ENCODE results near the gene GTF3A.

GTF3A gene

GRCh38 chr13:27405546-27406134, 18.8 kb upstream of the GTF3A start:
- no peak for DNase-seq (ENCODE audit: low read depth)

- DNase-seq (ENCODE audit: low read depth) = no peak
Observed at GRCh38 chr13:27406178-27406939, 18.1 kb upstream of the GTF3A start.

GRCh38 chr13:27408074-27408473, 16.3 kb upstream of the GTF3A start:
- no peak for DNase-seq (ENCODE audit: low read depth)

- no peak for DNase-seq (ENCODE audit: low read depth)
Observed at GRCh38 chr13:27409013-27409412, 15.4 kb upstream of the GTF3A start.

GRCh38 chr13:27411341-27411740, 13.1 kb upstream of the GTF3A start:
- no peak for DNase-seq (ENCODE audit: low read depth)

- no peak for DNase-seq (ENCODE audit: low read depth)
Observed at GRCh38 chr13:27415116-27415515, 9.3 kb upstream of the GTF3A start.

GRCh38 chr13:27419328-27419727, 5.1 kb upstream of the GTF3A start:
- DNase-seq (ENCODE audit: low read depth) = no peak

GRCh38 chr13:27421101-27421871, 3.1 kb upstream of the GTF3A start:
- DNase-seq (ENCODE audit: low read depth) = no peak

GRCh38 chr13:27423333-27423732, 1.1 kb upstream of the GTF3A start:
- DNase-seq (ENCODE audit: low read depth) = no peak

GRCh38 chr13:27425158-27425917, 919 bp downstream of the GTF3A start:
- no peak for DNase-seq (ENCODE audit: low read depth)

GRCh38 chr13:27425918-27426630, 1.7 kb downstream of the GTF3A start:
- DNase-seq (ENCODE audit: low read depth) = peak; percentile 51

- no peak for DNase-seq (ENCODE audit: low read depth)
Observed at GRCh38 chr13:27427641-27428040, 3.2 kb downstream of the GTF3A start.

- DNase-seq (ENCODE audit: low read depth) = no peak
Observed at GRCh38 chr13:27428160-27428559, 3.7 kb downstream of the GTF3A start.

GRCh38 chr13:27432180-27432579, 7.8 kb downstream of the GTF3A start:
- DNase-seq (ENCODE audit: low read depth) = no peak

GRCh38 chr13:27432611-27433210, 8.3 kb downstream of the GTF3A start:
- DNase-seq (ENCODE audit: low read depth) = no peak

- no peak for DNase-seq (ENCODE audit: low read depth)
Observed at GRCh38 chr13:27437126-27437525, 12.7 kb downstream of the GTF3A start.

- no peak for DNase-seq (ENCODE audit: low read depth)
Observed at GRCh38 chr13:27440408-27440807, 16.0 kb downstream of the GTF3A start.

- no peak for DNase-seq (ENCODE audit: low read depth)
Observed at GRCh38 chr13:27442071-27442647, 17.7 kb downstream of the GTF3A start.

GRCh38 chr13:27442797-27443196, 18.4 kb downstream of the GTF3A start:
- DNase-seq (ENCODE audit: low read depth) = no peak

GRCh38 chr13:27446986-27447583, 22.7 kb downstream of the GTF3A start:
- DNase-seq (ENCODE audit: low read depth) = no peak

Data from GM04504 (cell line).